Kidney (tissue), 14 donors: ENCODE results near the gene ANKRD24. TPM values are rescaled to one million over a fixed set of nuclear protein-coding genes. Genes with fewer than 3 reads are reported as not detected.
A peak's percentile ranks its signal among the peaks of the same experiment; 100 is the strongest.

ENCODE experiments used
- DNase-seq, 5 donors: peaks; one replicate each; pipeline ENCODE4 v3.0.0-alpha.2; 2013 to 2020
- FAIRE-seq: peaks from 2 replicates; lab custom pipeline; 2012; peaks lifted over from hg19 to GRCh38; lab: Jason Lieb, UNC
- H3K27ac ChIP-seq, 2 donors: one replicate each; pipeline ENCODE4 v1.7.0; 2013; ENCODE audit warnings: low read depth in 2 of 2, low read length in 2 of 2, inconsistent platforms in 1 of 2
- H3K27me3 ChIP-seq: one replicate; pipeline ENCODE4 v1.7.1; 2013; ENCODE audit warnings: low read length, inconsistent platforms; ENCODE audit not compliant: control insufficient read depth, insufficient read depth
- H3K36me3 ChIP-seq, 3 donors: one replicate each; pipeline versions ENCODE4 v1.7.0 to v1.7.1; 2013; ENCODE audit warnings: low read length in 3 of 3, control low read depth in 1 of 3, inconsistent platforms in 1 of 3; ENCODE audit not compliant: insufficient read depth in 3 of 3, control insufficient read depth in 2 of 3
- H3K4me1 ChIP-seq, 3 donors: one replicate each; pipeline versions ENCODE4 v1.7.0 to v1.7.1; 2013; ENCODE audit warnings: low read length in 3 of 3, inconsistent platforms in 1 of 3, low read depth in 1 of 3; ENCODE audit not compliant: control insufficient read depth in 2 of 3, insufficient read depth in 2 of 3
- H3K4me3 ChIP-seq, 3 donors: one replicate each; pipeline versions ENCODE4 v1.7.0 to v1.8.1; 2013; ENCODE audit warnings: low read length in 3 of 3, control low read depth in 1 of 3, inconsistent platforms in 1 of 3
- H3K9ac ChIP-seq, 3 donors: one replicate each; pipeline versions ENCODE4 v1.7.0 to v1.7.1; 2013; ENCODE audit warnings: low read length in 3 of 3, control low read depth in 1 of 3, inconsistent platforms in 1 of 3
- H3K9me3 ChIP-seq, 3 donors: one replicate each; pipeline versions ENCODE4 v1.7.0 to v1.7.1; 2013; ENCODE audit warnings: low read length in 3 of 3, control low read depth in 1 of 3, inconsistent platforms in 1 of 3; ENCODE audit not compliant: control insufficient read depth in 2 of 3, insufficient read depth in 1 of 3
- CTCF ChIP-seq: IDR thresholded peaks from 3 replicates; pipeline ENCODE4 v1.5.1; 2012; ENCODE audit warnings: mild to moderate bottlenecking, moderate library complexity, borderline replicate concordance; ENCODE audit not compliant: insufficient read depth; ENCODE audit errors: extremely low read depth
- intact Hi-C: fragments of 100-400 bp; cut with DNase I; formaldehyde crosslinking; loops from one replicate; pipeline ENCODE4 v1.11.1; 2022
- polyA plus RNA-seq: library from polyadenylated mRNA; stranded (reverse); fragments of 350-450 nt; fragmentation: Illumina TruSeq; extraction: RNeasy Lipid Tissue Mini Kit (QIAGEN cat#74804); gene quantifications from one replicate; pipeline ENCODE4 v1.2.3, GENCODE V29; 2014; ENCODE audit warnings: low read depth, low replicate concordance; ENCODE audit not compliant: insufficient read depth
- total RNA-seq: library from RNA; stranded (reverse); fragmentation: NEBNext Ultra II Directional; extraction: Animal tissue kit (Norgen Biotek cat#: 25700); gene quantifications from one replicate; pipeline ENCODE4 v1.2.1, GENCODE V29; 2021
- donor health status: control.
- donor health status: control.
- donor health status: control.
- donor health status: control.
- donor health status: control.
- donor health status: DM: yes; HTN: yes; CAD: no.
- donor health status: Normal renal cell carcinoma (clear cell type).

ANKRD24 gene
- total and polyA plus RNA-seq, 2 donors from 2014 or later, result 0.72 to 1.8 TPM

GRCh38 chr19:4172861-4173473 lies 9.5 kb upstream of the ANKRD24 start:
- Histone ChIP-seq H3K27ac (no peak overlapping the region), H3K36me3 (no peaks in the 10 kb centered on the region), H3K27me3 (no peaks in the 10 kb centered on the region), H3K4me1 (peaks cover 0 to 2% (median 0%) of the 10 kb centered on the region in 3 donors), H3K9ac (no peak overlapping the region), H3K9me3 (no peaks in the 10 kb centered on the region), H3K4me3 (no peak overlapping the region)
- TF ChIP-seq CTCF, result no peak
- intact Hi-C loops, result no loop called here
- DNase-seq, result peak; percentile 81 to 85 (median 84)
- FAIRE-seq, result no peak

DNA sequence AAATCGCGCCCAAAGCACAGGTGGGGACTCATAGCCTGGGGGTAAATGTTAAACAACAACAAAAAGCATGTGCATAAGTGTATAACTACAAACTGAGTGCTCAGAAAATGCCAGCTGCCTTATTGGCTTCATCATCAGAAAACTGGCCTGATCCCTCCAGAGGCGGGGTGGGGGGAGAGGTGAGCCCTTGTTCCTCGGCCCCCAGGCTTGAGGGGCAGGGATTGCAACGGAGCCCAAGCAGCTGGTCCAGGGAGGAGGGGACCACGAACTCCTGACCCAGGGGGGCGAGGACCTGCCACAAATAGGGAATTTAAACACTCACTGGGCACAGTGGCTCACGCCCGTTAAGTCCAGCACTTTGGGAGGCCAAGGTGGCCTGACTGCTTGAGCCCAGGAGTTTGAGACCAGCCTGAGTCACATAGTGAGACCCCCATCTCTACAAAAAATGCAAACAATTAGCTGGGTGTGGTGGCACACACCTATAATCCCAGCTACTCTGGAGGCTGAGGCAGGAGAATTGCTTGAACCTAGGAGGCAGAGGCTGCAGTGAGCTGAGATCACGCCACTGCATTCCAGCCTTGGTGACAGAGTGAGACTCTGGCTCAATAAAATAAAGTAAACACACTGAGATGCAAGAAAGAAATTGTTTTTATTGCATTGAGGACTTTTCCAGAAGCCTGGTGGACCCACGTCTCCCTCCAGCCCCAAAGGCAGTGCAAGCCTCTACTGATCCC lies 8.8 kb upstream of the ANKRD24 start:
- H3K9ac ChIP-seq, result no peak overlapping the region
- no peaks in the 10 kb centered on the region for H3K9me3 ChIP-seq
- TF ChIP-seq CTCF, result no peak
- DNase-seq (no peak), FAIRE-seq (no peak)
- peaks cover 0 to 2% (median 0%) of the 10 kb centered on the region in 3 donors for H3K36me3 ChIP-seq
- H3K4me1 ChIP-seq, result peaks cover 0 to 2% (median 0%) of the 10 kb centered on the region in 3 donors
- intact Hi-C loops, result no loop called here
- no peak overlapping the region for H3K27ac ChIP-seq
- H3K4me3 ChIP-seq, result no peak overlapping the region
- H3K27me3 ChIP-seq, result no peaks in the 10 kb centered on the region

- FAIRE-seq, result no peak
- Histone ChIP-seq H3K27ac (no peak overlapping the region), H3K36me3 (peaks cover 0 to 2% (median 0%) of the 10 kb centered on the region in 3 donors), H3K9ac (no peak overlapping the region), H3K4me3 (no peak overlapping the region), H3K9me3 (no peaks in the 10 kb centered on the region), H3K4me1 (peaks cover 0 to 2% (median 0%) of the 10 kb centered on the region in 3 donors), H3K27me3 (no peaks in the 10 kb centered on the region)
- no peak for TF ChIP-seq CTCF
- intact Hi-C loops, result no loop called here
- no peak for DNase-seq
These were observed 8.1 kb upstream of the ANKRD24 start for GRCh38 chr19:4174213-4174894.
